DOHH2 (cell line): ENCODE results near the gene KRTAP5-6.

ENCODE experiments used
- H3F3A ChIP-seq: fragments of 200-600 bp; sonication (generic), shearing (Covaris generic); 2 replicates; pipeline ENCODE4 v1.6.0; 2016; ENCODE audit warnings: antibody characterized with exemption, mild to moderate bottlenecking; ENCODE audit not compliant: control insufficient read depth, insufficient read depth
- H3K27ac ChIP-seq: fragments of 200-600 bp; sonication (generic); 2 replicates; pipeline ENCODE4 v1.5.1; 2014; ENCODE audit warnings: low read depth, mild to moderate bottlenecking, low read length, moderate library complexity
- H3K27me3 ChIP-seq: fragments of 200-600 bp; sonication (generic); 2 replicates; pipeline ENCODE4 v1.6.1; 2014; ENCODE audit warnings: mild to moderate bottlenecking, low read length, mixed read lengths; ENCODE audit not compliant: control insufficient read depth
- H3K36me3 ChIP-seq: fragments of 200-600 bp; sonication (generic); 2 replicates; pipeline ENCODE4 v1.6.1; 2014; ENCODE audit warnings: mild to moderate bottlenecking, low read length, moderate library complexity, mixed read lengths; ENCODE audit not compliant: control insufficient read depth
- H3K4me1 ChIP-seq: fragments of 200-600 bp; sonication (generic); 2 replicates; pipeline ENCODE4 v1.6.1; 2014; ENCODE audit warnings: mild to moderate bottlenecking, low read length, mixed read lengths; ENCODE audit not compliant: control insufficient read depth
- H3K4me2 ChIP-seq: fragments of 200-600 bp; sonication (generic); 2 replicates; pipeline ENCODE4 v1.6.0; 2014; ENCODE audit warnings: mild to moderate bottlenecking, low read length, moderate library complexity
- H3K4me3 ChIP-seq: fragments of 200-600 bp; sonication (generic); 2 replicates; pipeline ENCODE4 v1.5.1; 2014; ENCODE audit warnings: mild to moderate bottlenecking, low read length, mixed read lengths
- H3K79me2 ChIP-seq: fragments of 200-600 bp; sonication (generic); 2 replicates; pipeline ENCODE4 v1.6.1; 2014; ENCODE audit warnings: mild to moderate bottlenecking, low read length, mixed read lengths; ENCODE audit not compliant: control insufficient read depth
- H3K9me2 ChIP-seq: fragments of 200-600 bp; sonication (generic); replicated peaks from 2 replicates; pipeline ENCODE4 v1.6.1; 2014; ENCODE audit warnings: mild to moderate bottlenecking, low read length, mixed read lengths; ENCODE audit not compliant: control insufficient read depth
- H3K9me3 ChIP-seq: fragments of 200-600 bp; sonication (generic); 2 replicates; pipeline ENCODE4 v1.6.1; 2014; ENCODE audit warnings: antibody characterized with exemption, low read length, mixed read lengths; ENCODE audit not compliant: control insufficient read depth, insufficient read depth
- H4K20me1 ChIP-seq: fragments of 200-600 bp; sonication (generic); 2 replicates; pipeline ENCODE4 v1.6.0; 2014; ENCODE audit warnings: low read depth, mild to moderate bottlenecking, antibody characterized with exemption, low read length, moderate library complexity; ENCODE audit not compliant: control insufficient read depth, insufficient read depth
- EZH2phosphoT487 ChIP-seq: fragments of 200-600 bp; sonication (generic); IDR thresholded peaks from 2 replicates; pipeline ENCODE4 v1.6.1; 2017; ENCODE audit warnings: borderline replicate concordance, mild to moderate bottlenecking, antibody characterized with exemption, low read length, moderate library complexity, mixed read lengths
- TF ChIP-seq, protein P1 (sequence below): fragments of 200-600 bp; sonication (generic); IDR thresholded peaks from one replicate; pipeline ENCODE4 v1.5.1; 2014; ENCODE audit warnings: antibody characterized with exemption, mild to moderate bottlenecking, low read depth, low read length; ENCODE audit not compliant: poor library complexity, severe bottlenecking

The KRTAP5-6 gene, protein sequence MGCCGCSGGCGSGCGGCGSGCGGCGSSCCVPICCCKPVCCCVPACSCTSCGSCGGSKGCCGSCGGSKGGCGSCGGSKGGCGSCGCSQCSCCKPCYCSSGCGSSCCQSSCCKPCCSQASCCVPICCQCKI

DNA sequence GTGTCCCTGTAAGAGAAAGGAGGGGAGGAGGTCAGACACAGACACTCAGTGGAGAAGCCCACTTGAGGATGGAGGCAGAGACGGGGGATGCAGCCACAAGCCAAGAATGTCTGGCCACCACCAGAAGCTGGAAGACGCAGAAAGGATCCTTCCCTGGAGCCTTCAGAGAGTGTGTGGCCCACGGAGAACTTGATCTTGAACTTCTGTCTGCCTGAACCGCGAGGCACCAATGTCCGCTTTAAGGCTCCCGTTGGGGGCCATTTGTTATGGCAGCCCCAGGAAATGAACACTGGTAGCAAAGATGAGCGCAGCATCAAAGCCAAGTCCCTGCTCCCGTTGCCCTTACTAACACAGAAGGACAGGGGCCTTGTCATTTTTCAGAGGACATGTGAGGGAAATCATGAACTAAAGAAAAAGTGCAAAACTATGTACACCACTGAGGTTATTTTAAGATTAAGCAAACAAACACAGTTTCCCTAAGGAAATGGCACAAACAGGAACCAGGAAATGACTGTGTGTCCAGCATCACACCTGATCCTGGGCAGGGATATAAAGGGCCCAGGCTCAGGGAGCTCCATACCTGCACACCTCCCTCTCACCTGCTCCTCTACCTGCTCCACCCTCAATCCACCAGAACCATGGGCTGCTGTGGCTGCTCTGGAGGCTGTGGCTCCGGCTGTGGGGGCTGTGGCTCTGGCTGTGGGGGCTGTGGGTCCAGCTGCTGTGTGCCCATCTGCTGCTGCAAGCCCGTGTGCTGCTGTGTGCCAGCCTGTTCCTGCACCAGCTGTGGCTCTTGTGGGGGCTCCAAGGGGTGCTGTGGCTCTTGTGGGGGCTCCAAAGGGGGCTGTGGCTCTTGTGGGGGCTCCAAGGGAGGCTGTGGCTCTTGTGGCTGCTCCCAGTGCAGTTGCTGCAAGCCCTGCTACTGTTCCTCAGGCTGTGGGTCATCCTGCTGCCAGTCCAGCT, at the start of gene KRTAP5-6:
KRTAP5-6 (plus strand) TSS at position 588 of the 963 bp plus-strand sequence; CDS start at position 639, 51 bp downstream.
- H3K36me3 ChIP-seq = no peaks in the 10 kb centered on the region
- H4K20me1 ChIP-seq = no peaks in the 10 kb centered on the region
- no peak within 1 kb of the TSS for H3K27ac ChIP-seq
- H3K4me2 ChIP-seq = no peak within 1 kb of the TSS
- no peak for TF ChIP-seq EZH2phosphoT487
- TF ChIP-seq, protein P1, sequence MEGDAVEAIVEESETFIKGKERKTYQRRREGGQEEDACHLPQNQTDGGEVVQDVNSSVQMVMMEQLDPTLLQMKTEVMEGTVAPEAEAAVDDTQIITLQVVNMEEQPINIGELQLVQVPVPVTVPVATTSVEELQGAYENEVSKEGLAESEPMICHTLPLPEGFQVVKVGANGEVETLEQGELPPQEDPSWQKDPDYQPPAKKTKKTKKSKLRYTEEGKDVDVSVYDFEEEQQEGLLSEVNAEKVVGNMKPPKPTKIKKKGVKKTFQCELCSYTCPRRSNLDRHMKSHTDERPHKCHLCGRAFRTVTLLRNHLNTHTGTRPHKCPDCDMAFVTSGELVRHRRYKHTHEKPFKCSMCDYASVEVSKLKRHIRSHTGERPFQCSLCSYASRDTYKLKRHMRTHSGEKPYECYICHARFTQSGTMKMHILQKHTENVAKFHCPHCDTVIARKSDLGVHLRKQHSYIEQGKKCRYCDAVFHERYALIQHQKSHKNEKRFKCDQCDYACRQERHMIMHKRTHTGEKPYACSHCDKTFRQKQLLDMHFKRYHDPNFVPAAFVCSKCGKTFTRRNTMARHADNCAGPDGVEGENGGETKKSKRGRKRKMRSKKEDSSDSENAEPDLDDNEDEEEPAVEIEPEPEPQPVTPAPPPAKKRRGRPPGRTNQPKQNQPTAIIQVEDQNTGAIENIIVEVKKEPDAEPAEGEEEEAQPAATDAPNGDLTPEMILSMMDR = no peak
- no peaks in the 10 kb centered on the region for H3K9me3 ChIP-seq
- no peaks in the 10 kb centered on the region for H3K79me2 ChIP-seq
- H3F3A ChIP-seq = no peaks in the 10 kb centered on the region
- no peak within 1 kb of the TSS for H3K4me3 ChIP-seq
- peaks cover 7% of the 10 kb centered on the region for H3K4me1 ChIP-seq
- no peaks in the 10 kb centered on the region for H3K27me3 ChIP-seq
- no peaks in the 10 kb centered on the region for H3K9me2 ChIP-seq

DNA sequence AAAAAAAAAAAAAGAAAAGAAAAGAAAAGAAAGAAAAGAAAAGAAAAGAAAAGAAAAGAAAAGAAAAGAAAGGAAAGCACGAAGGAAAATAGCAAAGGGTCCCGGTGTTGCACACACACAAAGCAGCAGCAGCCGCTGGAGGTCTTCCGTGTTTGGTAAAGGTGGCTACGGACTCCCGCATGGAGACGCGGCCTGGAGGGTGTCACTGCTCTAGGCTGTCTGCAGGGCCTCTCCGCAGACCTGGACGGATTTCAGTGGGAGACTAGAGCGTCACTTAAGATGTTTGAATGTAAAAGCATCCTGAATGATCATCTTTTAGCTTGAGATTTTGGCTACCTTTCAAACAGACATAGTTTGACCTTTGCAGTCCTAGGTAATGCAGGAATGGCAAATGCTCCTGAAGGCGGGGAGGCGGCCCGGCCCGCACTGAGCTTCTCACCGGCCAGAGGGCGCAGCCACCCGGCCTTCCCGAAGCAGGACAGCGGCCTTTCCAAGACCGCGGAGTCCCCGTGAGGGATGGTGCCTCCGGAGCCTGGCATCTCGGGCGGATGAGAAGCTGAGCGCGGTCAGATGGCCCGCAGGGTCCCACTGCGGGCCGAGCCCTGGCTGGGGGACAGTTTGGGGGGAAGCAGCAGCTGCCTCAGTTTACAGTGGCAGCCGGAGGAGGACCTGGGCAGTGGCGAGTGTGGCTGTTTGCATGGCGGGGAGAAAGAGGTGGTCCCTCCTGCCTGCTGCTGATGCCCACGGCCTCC, 48.9 kb upstream of the KRTAP5-6 start:
- no peak overlapping the region for H3K27ac ChIP-seq
- H3K4me2 ChIP-seq = no peak overlapping the region
- H3K79me2 ChIP-seq = no peaks in the 10 kb centered on the region
- H3K9me2 ChIP-seq = no peaks in the 10 kb centered on the region
- no peaks in the 10 kb centered on the region for H3K9me3 ChIP-seq
- TF ChIP-seq, protein P1 = no peak
- TF ChIP-seq EZH2phosphoT487 = no peak
- no peaks in the 10 kb centered on the region for H3K36me3 ChIP-seq
- H4K20me1 ChIP-seq = no peaks in the 10 kb centered on the region; the same call in 1 of the 2 replicates
- H3K4me1 ChIP-seq = no peaks in the 10 kb centered on the region
- no peaks in the 10 kb centered on the region for H3F3A ChIP-seq
- H3K4me3 ChIP-seq = no peak overlapping the region
- peaks cover under 1% of the 10 kb centered on the region; the same call in 1 of the 2 replicates for H3K27me3 ChIP-seq

DNA sequence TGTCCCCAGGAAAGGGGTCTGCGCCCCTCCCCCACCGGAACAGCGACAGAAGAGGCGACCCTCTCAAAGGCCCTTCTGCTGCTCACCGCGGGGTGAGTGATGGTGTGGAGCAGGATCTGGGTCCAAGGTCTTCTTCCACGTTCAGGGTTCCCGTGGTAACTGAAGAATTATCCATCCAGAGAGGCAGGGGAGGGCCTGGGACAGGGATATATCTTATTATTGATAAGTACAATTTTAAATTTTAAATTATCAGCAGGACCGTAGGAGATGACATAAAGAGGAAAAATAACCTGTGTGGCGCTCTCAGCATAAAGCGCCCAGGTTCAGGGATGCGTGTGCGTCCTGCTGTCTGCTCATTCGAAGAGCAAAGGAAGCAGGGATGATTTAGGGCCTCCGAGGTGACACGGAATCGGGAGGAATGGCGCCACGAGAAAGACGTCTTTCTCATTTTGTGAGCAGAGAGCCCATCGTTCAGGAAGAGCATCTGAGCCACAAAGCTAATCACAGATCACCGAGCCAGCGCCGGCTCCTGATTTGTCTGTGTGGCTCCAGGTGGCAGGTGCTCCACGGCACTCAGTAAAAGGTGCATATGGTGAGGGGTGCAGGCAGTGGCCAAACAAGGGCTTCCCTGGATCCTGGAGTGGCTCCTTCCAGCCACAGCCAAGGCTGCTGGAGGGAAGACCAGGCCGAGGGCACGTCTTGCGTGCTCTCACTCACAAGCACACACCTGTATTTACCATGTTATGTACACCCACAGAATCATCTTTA, 48.2 kb upstream of the KRTAP5-6 start:
- H3K4me3 ChIP-seq = no peak overlapping the region
- no peaks in the 10 kb centered on the region for H3F3A ChIP-seq
- H3K9me3 ChIP-seq = no peaks in the 10 kb centered on the region
- H3K79me2 ChIP-seq = no peaks in the 10 kb centered on the region
- no peaks in the 10 kb centered on the region for H3K4me1 ChIP-seq
- no peaks in the 10 kb centered on the region for H3K9me2 ChIP-seq
- H3K4me2 ChIP-seq = no peak overlapping the region
- H3K27me3 ChIP-seq = peaks cover 4% of the 10 kb centered on the region; the same call in 1 of the 2 replicates
- no peak overlapping the region for H3K27ac ChIP-seq
- H3K36me3 ChIP-seq = no peaks in the 10 kb centered on the region
- TF ChIP-seq, protein P1 = no peak
- TF ChIP-seq EZH2phosphoT487 = no peak
- no peaks in the 10 kb centered on the region; the same call in 1 of the 2 replicates for H4K20me1 ChIP-seq
